Renal pelvis (tissue), 4 donors: ENCODE measurements around the gene NDUFA7. TPM values are rescaled to one million over a fixed set of nuclear protein-coding genes. Genes with fewer than 3 reads are reported as not detected.
"Not testable (repeated sequence)": the region's sequence is repeated elsewhere in the genome, so short reads cannot be mapped to it uniquely, and the experiment has no call there.

Source experiments
- DNase-seq: peaks from one replicate; pipeline ENCODE4 v3.0.0-alpha.2; 2013
- polyA plus RNA-seq, 3 donors: library from polyadenylated mRNA; unstranded; fragments of 120-200 nt; gene quantifications; one replicate each; pipeline ENCODE4 v1.2.1, GENCODE V29; 2013; ENCODE audit not compliant: insufficient read length in 3 of 3

The NDUFA7 gene
- polyA plus RNA-seq, 3 donors = 49.8 to 71.0 (median 55.4) TPM

DNA sequence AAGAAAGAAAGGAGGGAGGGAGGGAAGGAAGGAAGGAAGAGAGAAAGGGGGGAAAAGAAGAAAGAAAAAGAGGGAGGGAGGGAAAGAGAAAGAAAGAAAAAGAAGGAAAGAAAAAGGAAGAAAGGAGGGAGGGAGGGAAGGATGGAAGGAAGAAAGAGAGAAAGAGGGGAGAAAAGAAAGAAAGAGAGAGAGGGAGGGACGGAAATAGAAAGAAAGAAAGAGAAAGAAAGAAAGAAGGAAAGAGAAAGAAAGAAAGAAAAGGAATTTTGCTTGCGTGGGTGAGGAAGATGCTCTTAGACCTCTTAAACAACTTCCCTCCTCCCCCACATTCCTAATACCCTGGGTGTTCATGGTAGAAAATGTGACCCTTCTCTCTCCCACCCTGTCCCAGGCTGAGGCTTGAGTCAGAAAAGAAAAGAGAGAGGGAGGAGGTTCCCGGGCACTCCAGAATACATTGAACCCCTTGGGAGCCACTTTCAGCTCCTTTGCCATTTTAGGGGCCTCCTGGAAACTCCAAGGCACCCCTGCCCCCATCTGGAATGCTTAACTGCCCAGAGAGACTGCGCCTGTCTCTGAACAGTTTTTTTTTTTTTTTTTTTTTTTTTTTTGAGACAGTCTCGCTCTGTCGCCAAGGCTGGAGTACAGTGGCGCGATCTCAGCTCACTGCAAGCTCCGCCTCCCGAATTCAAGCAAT lies 31.1 kb upstream of the NDUFA7 start:
- DNase-seq = peak; percentile 69

DNA sequence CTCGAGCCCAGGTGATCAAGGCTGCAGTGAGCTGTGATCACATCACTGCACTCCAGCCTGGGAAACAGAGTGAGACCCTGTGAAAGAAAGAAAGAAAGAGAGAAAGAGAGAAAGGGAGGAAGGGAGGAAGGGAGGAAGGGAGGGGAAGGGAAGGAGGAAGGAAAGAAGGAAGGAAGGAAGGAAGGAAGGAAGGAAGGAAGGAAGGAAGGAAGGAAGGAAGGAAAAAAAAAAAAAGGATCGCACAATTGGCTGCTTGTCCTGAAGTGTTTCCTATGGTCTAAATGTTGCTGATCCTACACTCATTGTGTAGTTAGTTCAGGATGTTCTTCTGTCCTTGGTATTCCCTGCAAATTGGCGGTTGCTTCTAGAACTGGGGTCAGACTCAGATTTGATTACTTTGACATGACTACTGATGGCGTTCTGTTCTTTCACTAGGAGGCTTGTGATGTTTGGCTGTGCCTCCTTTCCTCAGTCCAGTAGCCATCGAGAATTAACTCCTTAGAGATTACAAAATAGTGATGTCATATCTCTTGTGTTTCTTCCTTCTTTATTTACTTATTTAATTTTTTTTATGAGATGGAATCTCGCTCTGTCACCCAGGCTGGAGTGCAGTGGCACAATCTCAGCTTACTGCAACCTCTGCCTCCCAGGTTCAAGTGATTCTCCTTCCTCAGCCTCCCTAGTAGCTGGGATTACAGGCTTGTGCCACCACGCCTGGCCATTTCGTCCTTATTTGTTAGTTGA lies 28.6 kb upstream of the NDUFA7 start:
- DNase-seq = not testable (repeated sequence)

DNA sequence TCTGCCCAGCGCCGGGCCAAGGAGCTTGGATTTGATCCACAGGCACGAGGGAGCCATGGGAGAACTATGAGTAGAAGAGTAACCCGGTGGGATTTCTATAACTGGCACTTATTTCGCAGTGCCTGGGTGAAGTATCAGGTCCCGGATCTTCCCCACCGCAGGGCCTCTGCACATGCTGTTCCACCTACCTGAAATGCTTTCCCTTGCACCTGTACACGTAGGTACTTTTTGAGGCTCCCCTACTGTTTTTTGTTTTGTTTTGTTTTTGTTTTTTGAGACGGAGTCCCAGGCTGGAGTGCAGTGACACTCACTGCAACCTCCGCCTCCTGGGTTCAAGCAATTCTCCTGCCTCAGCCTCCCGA lies 22.3 kb upstream of the NDUFA7 start:
- DNase-seq = no peak

DNA sequence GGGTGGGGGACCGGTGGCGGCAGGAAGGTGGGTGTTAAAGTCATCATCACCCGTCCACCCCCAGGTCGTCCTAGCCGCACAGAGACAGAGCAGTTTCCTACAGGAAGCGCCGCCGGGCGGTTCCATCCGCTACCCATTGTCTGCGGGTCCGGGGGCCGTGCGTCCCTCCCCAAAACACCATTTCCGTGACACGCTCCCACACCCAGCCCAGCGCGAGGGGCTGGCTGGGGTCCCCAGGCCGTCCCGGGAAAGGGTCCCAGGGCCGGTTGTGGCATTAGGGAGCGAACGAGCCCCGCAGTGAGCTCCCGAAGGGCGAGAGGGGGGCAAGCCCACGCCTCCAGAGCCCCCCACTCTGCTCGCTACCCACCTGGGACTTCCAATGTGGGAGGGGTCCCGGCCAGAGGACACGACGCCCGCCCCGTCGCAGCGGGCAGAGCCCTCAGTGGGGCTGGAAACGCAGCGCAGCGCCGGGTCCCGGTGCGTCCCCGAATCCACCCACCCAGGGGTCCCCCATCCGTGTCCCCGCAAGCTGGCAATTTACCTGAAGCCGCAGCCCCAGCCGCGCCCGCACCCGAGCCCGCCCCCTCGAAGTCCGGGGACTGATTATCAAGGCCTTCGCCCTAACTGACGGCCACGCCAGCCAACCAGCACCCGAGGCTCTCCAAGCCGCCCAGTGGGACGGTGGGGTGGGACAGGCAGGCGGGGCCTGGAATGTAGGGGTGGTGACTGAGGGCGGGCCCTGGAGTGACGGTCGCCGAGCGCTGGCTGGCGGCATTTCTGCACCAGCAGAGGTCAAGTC lies 21.7 kb upstream of the NDUFA7 start, which contains the start of gene KANK3:
KANK3 (minus strand) TSS at position 579 of the 799 bp plus-strand sequence. CDS start 5,434 bp downstream, outside the sequence.
- peak; percentile 93 for DNase-seq

DNA sequence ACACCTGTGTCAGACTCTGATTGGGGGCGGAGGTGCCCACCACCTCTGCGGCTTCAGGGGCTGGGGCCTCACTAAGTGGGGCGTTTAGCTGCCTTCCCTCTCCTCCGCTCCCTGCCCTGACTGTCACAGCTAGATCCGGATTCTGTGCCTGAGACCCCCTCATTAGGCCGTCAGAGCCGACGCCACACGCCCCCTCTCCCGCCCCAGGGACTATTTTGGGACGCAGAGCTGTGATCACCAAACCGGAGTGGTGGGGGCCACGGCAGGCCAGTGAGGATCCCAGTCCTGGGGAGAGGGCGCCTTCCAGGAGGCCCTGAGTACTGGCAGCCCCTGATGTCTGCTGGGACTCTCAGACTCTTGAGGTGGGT lies 21.1 kb upstream of the NDUFA7 start:
- DNase-seq = no peak

DNA sequence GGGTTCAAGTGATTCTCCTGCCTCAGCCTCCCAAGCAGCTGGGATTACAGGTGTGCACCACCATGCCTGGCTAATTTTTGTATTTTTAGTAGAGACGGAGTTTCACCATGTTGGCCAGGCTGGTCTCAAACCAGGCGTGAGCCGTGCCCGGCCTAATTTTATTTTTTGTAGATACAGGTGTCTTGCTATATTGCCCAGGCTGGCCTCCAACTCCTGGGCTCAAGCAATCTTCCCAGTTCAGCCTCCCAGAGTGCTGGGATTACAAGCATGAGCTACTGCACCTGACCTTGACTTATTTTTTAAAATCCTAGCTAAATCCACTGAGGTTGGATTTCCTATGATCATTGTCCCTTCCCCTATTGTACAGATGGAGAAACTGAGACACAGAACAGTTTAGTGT lies 20.3 kb upstream of the NDUFA7 start:
- DNase-seq = not testable (repeated sequence)

DNA sequence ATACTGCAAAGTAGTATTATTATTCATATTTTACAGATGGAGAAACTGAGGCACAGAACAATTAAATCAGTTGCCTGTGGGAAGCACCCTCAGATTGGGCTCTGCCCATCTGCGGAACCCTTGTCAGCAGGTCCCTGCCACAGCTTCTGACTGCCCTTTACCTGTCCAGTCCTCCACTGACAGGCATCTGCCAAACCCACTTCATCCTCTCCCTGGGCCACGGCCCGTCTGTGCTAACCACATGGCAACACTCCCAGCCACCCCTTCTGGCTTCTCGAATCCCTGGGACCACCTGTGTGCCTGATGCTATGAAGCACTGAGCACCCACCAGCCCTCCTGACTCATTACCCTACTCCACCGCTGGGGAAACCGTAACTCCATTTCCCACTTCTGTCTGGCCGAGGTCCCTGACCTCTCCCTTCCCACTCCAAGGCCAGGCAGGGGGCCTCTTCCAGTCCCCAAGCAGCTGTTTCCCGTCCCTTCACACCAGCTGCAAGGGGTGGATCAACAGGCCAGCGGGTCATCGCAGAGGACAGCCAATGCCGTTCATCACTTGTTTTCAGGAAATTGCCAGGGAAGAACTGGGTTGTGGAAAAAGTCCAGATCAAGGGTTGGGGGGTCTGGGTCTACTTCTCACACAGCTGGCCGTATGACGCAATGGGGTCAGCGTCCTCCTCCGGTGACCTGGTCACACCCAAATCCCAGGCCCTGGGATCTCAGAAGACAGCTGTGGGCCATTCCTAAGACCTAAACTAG lies 19.3 kb upstream of the NDUFA7 start:
- DNase-seq = no peak

DNA sequence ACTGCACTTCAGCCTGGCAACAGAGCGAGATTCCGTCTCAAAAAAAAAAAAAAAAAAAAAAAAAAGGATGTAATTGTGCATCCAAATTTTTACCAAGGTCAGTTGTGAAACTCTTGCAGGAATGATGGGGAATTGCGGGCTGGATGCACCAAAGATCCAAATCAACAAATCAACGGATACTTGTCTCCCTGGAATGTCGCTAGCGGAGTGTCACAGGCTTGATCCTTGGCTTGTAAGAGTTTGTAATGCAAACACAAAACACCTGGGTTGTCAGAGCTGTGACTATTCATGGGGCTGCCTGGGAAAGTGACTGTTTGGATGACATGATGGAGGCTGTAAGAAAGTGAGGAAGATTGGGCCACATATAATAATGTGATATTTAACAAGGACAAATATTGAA lies 17.7 kb upstream of the NDUFA7 start:
- DNase-seq = no peak

DNA sequence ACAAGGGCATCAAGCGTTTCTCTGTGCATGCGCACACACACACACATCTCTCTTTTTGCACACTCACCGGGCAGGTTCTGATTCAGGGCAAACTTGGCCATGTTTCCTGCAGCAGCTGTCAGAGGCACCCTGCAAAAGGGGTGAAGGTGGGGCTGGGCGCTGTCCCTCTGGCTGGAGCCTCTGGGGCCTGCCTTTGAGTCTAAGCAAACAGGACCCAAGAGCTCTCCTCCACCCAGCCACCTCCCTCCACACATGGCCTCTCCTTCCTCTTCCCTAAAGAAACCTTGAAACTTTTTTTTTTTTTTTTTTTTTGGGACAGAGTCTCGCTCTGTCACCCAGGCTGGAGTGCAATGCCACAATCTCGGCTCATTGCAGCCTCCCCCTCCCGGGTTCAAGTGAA lies 16.6 kb upstream of the NDUFA7 start:
- no peak for DNase-seq

DNA sequence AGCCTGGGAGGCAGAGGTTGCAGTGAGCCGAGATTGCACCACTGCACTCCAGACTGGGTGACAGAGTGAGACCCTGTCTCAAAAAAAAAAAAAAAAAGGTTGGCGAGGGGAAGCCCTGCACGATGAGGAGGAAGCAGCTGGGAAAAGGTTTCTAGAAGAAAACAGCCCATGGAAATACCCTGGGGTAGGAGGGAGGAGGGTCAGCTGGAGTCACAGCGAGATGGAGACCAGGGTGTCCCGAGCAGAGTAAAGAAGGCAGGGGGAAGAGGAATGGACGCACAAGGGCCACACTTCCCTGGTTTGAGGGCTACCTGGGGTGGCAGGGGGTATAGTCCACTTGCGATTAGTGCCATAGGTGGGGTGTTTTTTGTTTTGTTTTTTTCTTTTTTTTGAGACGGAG lies 15.5 kb upstream of the NDUFA7 start:
- no peak for DNase-seq

DNA sequence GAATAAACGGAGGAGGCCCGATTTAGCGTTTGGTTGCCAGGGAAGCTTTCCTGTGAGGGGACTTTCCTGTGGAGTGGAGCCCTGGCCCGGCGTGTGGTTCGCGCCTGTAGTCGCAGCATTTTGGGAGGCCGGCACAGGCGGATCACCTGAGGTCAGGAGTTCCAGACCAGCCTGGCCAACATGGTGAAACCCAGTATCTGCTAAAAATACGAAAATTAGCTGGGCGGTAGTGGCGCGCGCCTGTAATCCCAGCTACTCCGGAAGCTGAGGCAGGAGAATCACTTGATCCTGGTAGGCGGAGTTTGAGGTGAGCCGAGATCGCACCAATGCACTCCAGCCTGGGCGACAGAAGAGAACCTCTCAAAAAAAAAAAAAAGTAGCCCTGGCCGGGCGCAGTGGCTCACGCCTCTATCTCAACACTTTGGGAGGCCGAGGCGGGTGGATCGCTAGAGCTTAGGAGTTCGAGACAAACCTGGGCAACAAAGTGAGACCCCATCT lies 14.9 kb upstream of the NDUFA7 start:
- no peak for DNase-seq

DNA sequence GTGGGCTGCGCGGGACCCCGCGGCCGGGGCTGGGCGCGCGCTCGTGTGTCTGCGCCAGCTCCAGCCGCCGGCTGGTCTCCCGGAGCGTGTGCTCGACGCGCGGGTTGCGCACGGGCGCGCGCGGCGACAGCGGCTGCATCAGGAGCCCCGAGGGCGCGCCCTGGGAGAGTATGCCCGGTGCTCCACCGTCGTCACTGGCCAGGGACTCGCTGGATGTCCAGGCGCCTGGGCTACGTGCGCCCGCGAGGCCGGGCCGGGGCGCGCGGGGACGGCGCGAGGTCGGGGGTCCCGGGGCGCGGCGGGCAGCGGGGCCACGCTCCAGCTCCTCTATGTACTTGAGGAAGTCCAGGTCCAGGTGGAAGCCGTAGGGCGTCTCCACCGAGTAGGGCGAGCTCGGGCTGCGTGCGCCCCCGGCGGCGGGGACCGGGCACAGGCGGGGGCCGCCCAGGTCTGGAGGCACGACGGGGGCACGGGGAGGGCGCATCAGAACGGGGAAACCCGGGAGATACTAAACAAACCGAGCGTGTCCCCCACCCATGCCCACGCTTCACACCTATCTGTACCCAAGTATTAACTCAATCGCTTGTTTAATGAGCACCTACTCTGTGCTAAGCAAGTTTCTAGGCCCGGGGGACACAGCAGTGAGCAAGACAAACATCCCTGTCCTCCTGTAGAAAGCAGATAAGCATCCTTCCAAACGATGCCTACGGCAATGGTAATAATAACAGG lies 14.3 kb upstream of the NDUFA7 start:
- no peak for DNase-seq

DNA sequence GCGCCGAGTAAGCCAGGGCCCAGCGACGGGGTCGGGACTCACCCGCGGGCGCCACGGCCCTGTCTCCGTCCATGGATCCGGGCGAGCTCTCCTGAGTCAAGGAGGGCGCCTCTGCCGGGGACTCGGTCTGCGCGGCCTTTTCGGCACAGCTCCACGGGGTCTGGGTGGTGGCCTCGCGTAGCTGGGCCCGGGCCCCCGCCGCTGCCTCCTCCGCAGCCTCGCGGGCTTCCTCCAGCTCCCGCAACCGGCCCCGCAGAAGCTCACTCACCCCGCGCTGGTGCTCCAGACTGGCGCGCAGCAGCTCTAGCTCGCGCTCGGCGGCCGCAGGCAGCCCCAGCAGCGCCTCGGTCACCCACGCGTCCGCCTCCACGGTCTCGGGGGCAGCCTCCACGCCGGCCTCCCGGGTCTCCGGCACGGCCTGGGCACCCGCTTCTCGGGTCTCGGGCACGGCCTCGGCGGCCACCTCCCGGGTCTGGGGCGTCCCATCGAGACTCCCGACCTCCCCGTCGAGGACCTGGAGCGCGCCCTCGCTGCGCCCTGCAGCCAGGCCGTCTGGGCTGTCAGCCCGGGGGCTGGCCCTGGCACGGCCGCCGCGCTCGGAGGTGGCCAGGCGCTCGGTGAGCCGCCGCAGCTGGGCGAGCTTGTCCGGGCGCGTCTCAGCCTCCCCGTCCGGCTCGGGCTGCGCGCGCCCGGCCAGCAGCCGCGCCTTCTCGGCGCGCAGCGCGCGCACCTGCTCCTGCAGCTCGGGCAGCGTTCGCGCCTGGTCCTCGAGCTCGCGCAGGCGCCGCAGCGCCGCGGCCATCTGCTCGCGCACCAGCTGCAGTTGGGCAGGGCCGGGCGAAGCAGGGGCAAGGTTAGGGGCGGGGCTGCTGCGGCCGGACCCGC lies 13.5 kb upstream of the NDUFA7 start:
- DNase-seq = peak; percentile 68

DNA sequence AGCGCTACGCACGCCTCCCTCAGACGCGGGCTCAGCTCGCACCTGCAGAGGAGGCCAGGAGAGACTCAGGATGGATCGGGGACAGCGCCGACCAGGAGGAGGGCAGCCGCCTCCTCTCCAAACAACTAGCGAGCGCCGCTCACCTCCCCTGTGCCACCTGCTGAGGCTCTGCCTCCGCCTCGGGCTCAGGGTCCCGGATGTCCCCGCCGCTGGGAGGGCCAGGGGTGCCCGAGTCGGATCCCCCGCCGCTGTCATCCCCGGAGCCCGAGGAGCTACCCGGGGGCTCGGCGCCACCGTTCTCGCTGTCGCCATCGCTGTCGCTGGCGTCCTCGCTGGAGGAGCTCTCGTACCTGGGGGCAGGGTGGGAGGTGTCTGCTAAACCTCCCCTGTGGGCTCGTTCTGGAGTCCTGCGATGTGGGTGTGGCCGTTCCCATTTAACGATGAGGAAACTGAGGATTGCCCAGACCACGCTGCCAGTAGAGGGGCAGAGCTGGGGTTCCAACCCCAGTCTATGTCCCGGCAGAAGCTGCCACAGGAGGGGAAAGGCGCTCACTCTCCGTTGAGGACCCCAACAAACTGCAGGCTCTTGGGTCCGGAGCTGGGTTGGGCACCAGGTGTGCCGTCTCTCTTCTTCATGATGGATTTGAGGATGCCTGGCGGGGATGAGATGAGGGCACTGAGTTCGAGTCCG lies 12.7 kb upstream of the NDUFA7 start:
- no peak for DNase-seq

DNA sequence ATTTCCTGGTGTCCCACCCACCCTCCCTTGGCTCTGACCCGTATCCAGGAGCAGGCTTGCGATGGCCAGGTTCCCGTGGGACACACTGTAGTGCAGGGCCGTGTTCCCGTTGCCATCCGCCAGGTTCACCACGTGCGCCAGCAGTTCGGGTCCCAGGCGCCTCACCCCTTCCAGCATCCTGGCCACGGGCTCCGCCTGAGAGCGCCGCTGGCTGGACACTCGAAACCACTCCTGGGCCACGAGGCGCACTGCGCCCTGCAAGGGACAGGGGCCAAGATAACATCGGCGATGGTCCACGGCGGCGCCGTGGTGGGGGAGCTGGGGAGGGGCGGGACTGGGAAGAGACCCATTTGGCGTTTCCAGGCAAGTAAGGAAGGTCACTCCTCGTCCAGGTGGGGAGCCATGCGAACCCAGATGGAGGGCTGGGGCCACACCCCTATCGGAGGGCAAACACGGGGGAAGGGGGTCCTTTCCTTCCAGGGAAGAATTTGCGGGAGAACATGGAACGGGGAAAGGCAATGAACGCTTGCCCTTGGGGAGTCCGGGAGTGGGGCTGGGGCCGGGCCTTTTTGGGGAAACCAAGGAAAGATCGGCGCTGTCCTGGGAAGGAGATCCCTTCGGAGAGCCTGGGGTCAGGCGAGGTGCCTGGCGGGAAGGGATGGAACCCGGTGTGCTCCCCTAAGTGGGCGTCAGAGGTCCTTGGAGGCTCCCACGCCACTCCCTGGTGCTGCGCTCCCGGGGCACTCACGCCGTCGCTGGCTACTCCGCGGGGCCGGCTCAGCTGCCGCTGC lies 12.0 kb upstream of the NDUFA7 start:
- no peak for DNase-seq

DNA sequence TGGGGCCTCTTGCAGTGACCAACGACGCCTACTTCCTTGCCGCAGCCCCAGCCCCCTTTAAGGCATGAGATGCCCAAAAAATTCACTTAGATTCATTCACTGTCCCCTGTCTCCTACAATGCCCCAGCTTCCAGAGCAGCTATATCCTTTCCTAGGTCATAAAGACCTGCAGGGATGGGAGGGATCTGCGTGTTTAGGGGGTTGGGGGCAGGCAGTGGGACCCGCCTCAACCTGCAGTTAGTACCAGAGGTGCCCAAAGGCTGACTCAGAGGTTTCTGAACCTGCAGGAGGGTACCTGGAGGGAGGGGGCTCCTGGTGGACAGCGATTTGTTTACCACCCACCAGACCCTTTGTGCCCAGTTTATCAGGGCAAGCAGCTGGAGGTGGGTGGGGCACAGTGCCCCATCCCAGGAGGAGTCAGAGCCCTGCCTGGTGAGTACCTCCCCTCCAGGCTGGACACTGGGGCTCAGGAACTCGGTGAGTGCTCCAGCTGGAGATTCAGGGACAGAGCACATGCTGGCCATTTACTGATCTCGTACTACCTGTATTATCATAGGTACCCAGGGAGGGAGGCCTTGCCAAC lies 10.2 kb upstream of the NDUFA7 start:
- no peak for DNase-seq

DNA sequence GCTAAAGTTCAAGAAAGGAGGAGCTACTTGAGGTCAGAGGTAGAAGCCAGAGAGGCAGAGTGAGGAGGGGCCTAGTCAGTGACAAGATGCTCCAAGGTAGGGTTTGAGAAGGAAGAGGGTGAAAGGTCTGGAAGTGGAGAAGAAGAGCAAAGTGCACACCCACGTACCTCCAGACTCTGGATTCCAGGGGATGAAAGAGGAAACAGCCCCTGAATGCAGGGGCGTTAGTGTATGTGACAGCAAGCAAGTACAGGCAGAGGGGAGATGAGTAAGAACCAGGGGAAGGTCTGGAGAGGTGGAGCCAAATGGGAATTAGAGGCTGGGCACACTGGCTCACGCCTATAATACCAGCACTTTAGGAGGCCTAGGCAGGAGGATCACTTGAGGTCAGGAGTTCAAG lies 8.8 kb upstream of the NDUFA7 start:
- no peak for DNase-seq

DNA sequence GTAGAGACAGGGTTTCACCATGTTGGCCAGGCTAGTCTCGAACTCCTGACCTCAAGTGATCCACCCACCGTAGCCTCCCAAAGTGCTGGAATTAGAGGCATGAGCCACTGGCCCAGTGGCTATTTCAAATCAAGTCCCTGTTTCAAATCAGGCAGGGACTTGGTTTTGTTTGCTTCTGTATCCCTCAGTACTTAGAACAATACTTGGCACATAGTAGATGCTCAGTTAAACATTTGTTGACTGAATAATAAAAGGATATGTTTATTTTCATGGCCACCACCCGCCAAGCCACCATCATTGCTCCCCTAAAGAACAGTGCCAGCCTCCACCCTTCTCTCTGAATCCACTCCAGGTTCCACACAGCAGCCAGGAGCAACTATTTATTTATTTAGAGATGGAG lies 4.3 kb upstream of the NDUFA7 start:
- DNase-seq = no peak
